Body of pancreas (tissue), 4 donors: ENCODE results near the gene GNLY.

Source experiments
- CTCF ChIP-seq, 7 experiments: fragments of 450-650 bp in 4 of 7; fragments of 200-600 bp in 3 of 7; sonication (generic) in 3 of 7; IDR thresholded peaks; one replicate each; pipeline ENCODE4 v1.5.1; 2016 to 2019; ENCODE audit warnings: antibody characterized with exemption in 7 of 7
- POLR2A ChIP-seq, 3 donors: fragments of 450-650 bp; IDR thresholded peaks; one replicate each; pipeline ENCODE4 v1.6.1; 2016; ENCODE audit warnings: antibody characterized with exemption in 3 of 3, mild to moderate bottlenecking in 2 of 3

- TF ChIP-seq CTCF (IDR thresholded peaks at IDR 0.05) (no peak), POLR2A (IDR thresholded peaks at IDR 0.05) (no peak)
Observed at GRCh38 chr2:85674417-85674816, 19.7 kb upstream of the GNLY start.
